Measurements from ENCODE around the gene ACVR1C.
"Not testable (repeated sequence)": the region's sequence is repeated elsewhere in the genome, so short reads cannot be mapped to it uniquely, and the experiment has no call there.

Gene ACVR1C

DNA sequence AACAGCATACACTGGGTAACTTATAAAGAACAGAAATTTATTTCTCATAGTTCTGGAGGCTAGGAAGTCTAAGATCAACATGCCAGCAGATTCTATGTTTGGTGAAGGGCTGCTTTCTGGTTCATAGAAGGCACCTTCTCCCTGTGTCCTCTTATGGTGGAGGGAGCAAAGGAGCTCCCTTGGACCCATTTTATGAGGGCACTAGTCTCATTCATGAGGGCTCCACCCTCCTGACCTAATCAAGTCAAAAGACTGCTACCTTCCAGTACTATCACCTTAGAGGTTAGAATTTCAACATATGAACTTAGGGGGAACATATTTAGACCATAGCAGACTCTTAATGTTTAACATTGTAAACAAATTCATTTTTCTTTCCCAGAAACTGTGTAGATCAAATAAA lies 54.5 kb downstream of the ACVR1C start:
- DNase-seq (ENCODE audit: low read depth): no peak

DNA sequence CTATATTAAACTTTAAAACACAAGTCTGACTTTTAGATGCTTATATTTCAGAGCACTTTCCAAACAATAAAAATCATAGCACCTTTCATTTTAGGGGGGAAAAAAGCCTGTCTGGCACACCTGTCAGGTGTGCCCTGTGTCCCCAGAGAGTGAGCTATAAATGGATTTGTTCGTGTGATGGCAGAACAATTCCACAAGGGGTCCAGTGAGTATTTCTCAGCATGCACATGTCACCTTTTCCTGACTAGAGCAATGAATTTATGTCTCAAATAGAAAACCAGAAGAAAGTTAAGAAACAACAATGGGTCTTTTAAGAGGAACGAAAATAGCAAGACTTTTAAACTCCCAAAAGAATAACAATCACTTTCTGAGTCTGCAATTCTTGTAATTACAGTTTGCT lies 55.9 kb downstream of the ACVR1C start:
- DNase-seq (ENCODE audit: low read depth): no peak

DNA sequence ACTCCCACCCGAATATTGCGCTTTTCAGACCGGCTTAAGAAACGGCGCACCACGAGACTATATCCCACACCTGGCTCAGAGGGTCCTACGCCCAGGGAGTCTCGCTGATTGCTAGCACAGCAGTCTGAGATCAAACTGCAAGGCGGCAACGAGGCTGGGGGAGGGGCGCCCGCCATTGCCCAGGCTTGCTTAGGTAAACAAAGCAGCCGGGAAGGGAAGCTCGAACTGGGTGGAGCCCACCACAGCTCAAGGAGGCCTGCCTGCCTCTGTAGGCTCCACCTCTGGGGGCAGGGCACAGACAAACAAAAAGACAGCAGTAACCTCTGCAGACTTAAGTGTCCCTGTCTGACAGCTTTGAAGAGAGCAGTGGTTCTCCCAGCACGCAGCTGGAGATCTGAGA lies 62.0 kb downstream of the ACVR1C start:
- not testable (repeated sequence) for DNase-seq (ENCODE audit: low read depth)

DNA sequence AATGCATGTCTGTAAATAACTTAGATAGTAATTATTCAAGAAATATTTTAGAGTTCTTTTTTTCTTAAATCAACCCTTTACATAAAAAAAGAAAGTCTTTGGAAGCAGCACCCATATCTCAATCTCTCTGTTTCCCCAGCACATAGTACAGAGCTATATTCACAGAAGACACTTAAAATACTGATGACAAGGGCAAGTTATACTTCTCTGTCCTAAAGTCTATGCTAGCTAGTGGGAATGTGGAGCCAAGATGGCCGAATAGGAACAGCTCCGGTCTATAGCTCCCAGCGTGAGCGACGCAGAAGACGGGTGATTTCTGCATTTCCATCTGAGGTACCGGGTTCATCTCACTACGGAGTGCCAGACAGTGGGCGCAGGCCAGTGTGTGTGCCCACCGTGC lies 62.6 kb downstream of the ACVR1C start:
- DNase-seq (ENCODE audit: low read depth): not testable (repeated sequence)

DNA sequence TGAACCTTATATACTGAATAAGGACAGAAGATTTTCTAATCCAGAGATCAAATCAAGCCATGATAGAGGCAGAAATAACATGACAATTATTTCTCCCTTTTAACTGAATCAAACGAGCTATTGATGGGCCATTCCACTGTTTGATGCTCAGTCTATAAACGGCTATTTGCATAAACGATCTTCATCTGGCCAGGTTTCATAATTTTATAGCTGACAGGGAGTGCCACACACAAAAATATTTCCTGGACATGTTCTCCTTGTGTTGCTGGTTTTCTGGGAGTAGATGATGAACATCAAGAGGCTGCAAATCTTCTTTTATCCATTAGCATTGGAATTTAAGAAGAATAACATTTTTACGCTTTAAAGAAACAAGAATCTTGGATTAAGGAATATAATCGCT lies 63.1 kb downstream of the ACVR1C start:
- DNase-seq (ENCODE audit: low read depth): no peak

DNA sequence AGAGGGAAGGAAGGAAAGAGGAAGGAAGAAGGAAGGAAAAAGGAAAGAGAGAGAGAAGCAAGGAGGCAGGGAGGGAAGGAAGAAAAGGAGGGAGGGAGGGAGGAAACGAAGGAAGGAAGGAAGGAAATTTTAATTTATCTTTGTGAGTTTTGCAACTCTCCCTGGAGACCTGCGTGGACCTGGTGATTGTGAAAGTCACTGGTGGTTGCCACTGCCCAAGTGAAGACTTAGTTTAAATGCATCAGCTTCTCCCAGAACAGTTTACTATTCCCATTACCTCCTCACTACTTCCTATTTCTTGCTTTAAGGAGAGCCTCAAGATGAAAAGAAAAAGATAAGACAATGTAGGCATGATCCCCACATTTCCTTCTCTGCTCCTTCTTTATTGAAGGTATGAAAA lies 68.8 kb downstream of the ACVR1C start:
- no peak for DNase-seq (ENCODE audit: low read depth)

DNA sequence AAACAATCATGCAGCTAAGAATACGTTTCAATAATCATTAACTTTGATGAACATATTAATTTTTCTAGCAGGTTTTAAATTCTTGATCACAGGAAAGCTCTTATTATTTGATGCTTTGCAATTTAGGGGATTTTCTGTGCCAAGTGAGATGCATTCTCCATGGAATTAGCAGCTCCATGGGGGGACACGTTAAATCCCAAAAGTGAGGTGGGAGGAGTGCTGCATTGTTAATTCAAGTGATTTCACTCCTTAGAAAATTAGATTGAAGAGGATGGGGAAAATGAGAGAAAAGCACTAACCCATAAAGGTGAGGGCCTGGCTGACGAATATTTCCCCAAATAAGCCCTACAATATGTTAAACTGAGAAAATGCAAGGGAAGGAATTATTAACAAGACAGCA lies 69.2 kb downstream of the ACVR1C start:
- no peak for DNase-seq (ENCODE audit: low read depth)

DNA sequence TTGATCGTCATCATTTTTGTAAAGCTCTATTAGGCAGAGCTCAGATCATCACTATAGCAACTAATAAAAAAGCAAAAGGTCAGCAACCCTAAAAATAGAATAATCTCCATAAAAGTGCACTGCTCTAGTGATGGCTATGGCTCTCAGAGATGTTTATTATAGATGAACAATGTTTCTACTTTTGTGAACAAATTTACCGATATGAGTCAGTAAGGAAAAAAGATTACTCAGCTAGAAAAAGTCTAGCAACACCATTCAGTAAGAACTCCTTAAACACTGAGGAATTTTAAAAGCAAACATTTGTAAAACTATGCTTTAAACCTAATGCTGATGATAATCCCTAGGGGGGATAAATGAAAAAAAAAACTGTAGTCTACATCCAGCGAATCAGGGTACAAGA lies 69.6 kb downstream of the ACVR1C start:
- DNase-seq (ENCODE audit: low read depth): no peak

DNA sequence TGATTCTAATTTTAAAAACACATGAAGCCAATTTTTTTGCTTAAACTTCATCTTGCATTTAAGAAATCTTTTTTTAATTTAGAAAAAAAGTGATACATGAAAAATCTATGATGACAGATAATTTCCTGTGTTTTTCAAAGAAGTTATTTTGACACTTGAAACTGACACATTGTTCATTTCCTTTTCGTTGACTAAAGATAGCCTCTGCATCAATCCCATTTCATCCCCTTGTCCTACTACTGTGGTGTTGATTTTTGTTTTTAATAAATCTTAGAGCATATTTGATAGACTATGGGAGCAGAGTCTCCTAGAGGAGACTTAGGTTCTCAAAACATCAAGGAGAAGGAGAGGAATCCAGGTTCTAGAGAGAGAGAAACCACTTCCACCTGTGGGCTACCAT lies 70.9 kb downstream of the ACVR1C start:
- no peak for DNase-seq (ENCODE audit: low read depth)

DNA sequence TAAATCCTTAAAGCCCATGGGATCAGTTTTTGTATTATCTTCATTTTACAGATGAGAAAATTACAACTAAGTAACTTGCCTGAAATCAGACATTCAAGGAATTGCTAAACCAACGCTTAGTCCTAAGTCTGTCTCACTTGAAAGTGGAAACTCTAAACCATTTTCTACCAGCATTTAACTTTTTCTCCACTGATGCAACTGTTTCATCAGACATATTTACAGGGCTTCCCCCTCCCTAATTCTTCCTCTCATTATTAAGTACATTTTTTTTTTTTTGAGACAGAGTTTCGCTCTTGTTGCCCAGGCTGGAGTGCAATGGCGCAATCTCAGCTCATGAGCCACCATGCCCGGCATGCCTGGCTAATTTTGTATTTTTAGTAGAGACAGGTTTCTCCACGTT lies 88.6 kb downstream of the ACVR1C start:
- DNase-seq (ENCODE audit: low read depth): no peak

DNA sequence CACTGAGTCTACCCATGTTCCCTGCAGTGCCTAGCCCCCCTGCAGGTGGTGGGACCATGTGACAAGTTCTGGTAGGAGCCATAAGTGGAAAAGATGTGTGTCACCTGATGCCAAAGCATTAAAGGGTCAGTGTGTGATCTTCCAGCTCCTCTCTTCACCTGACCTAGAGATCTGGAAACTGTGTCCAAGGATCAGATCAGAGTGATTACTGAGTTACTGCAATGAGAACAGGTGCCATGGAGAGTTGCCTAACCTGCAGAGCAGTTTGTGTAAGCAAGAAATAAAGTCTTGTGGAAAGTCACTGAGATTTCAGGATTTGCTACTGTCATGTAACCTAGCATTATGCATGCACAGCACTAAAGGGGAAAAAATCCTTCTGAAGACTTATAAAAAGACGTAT lies 90.6 kb downstream of the ACVR1C start:
- DNase-seq (ENCODE audit: low read depth): no peak

DNA sequence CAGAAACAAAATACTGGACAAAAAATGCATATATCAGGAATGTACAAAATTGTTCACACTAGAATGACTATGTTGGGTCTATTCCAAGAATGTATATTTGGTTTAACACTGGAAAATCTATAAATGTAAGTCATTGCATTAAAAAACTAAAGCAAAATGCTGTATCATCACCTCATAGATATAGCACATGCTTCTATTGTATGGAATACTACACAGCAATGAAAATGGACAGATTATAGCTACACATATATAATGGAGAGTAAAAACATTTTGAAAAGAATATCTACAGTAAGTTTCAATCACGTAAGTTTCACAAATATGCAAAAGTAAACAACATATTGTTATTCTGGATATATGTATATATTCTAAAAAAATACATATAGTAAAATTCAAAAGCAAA lies 91.8 kb downstream of the ACVR1C start:
- DNase-seq (ENCODE audit: low read depth): no peak

DNA sequence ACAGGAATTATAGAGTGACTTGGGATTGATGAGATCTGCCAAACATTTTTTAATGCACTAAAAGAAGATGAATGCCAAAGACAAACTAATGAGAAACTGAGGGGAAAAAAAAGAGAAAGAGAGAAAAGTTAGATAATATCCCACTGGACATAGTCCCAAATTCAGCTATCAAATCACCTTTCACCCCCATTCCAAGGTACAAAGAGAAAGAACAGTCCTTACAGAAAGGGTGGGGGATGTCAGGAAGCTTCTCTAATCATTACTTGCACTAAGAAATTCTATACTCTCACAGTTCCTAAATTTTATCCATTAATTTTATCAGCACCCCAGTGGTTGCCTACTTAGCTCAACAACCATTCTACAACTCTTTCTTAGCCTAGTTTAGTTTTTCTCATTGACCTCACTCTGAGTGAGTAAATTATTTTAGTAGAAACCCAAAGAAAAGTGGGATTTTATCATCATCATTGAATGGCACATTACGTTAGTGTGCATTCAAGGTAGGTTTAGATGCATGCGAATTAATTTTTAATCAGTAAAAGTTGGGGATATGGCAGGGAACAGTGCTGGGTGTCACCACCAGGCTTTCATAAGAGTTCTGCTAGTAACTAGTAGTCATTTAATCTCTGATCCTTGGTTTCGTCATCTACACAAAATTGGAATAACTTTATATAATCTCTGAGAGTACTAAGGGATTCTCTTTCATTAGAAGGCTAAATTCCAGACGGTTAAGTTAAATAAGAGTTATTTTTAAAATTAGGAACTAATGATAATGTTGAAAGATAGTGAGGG lies 99.5 kb downstream of the ACVR1C start:
- DNase-seq (ENCODE audit: low read depth): no peak

DNA sequence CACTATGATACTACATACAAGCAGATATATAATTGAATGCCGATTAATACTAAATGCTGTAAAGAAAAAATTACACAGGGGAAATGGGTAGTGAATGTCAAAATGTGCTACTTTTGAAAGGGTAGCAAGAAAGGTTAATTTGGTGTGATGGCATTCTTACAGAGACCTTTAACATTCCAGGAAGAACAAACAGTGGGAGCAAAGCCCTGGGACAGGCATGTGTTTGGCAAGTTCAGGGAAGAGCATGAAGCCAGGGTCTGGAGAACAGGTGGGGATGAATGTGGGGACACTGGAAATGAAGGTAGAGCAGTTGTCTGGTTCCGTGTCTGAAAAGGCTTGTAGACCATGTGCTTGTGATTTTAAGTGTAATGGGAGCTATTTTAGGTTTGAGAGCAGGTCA lies 102.6 kb downstream of the ACVR1C start:
- no peak for DNase-seq (ENCODE audit: low read depth)

DNA sequence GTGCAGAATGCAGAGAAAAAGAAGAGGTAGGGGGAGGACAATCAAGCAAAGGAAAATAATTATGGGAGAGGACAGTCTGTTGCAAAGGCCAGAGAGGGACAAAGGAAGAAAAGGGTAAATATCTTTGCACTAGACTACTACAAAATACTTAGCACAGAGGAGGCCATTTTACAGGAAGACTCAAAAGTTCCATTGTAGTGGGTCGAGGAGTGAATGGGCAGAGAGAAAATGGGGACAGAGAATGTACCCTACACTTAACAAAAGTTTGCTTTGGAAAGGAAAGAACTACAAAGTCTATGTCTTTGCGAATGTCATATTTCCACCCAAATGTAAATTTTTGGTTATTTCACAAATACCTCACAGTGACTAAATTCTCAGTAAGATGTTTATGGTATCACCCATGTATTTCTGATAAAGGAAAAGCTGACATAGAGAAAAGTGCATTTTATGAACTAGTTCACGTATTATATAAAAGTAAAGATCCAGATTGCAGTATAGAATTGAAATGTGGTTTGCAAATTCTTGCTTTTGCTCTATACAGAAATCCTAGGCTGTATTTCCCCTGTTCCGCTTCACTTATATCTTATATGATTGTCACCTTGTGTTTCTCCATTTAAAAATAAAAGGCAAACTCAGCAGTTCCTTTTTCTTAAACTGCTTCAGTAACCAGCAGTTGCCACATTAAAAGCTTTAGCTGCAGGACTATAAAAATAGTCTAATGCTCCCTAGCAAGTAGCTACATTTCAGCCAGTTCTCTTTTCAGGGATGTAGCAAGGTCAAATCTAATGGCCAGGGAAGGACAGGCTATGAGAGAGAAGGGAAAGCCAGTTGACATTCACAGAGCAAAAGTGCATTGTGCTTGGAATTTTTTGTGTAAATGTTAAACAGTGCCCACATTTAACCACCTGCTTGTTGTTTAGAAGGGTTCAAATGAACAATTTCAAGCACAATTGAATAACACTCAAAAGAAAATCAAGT lies 105.1 kb downstream of the ACVR1C start:
- no peak for DNase-seq (ENCODE audit: low read depth)

DNA sequence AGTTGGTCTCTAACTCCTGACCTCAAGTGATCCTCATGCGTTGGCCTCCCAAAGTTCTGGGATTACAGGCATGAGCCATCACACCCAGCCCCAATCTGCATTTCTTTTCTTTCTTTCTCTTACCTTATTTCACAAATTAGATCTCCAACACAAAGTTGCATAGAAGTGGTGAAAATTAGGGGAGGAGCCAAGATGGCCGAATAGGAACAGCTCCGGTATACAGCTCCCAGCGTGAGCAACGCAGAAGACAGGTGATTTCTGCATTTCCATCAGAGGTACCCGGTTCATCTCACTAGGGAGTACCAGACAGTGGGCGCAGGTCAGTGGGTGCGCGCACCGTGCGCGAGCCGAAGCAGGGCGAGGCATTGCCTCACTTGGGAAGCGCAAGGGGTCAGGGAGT lies 113.7 kb downstream of the ACVR1C start:
- not testable (repeated sequence) for DNase-seq (ENCODE audit: low read depth)

DNA sequence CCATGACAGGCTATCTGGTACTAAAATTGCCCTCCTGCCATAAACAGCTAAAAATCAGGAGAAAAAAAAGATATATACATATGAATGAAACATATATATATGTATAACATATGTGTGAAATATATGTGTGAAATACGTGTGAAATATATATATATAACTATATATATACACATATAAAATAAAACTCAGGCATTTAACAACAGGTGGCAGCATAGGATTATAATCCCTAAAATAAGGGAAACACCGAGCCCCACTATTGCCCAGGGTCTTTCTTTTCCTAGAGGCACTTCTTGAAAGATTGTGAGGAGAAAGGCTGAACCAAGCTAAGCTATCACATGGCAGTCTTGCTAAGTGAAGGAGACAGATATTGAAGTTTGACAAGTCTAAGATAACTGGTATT lies 118.9 kb downstream of the ACVR1C start:
- DNase-seq (ENCODE audit: low read depth): no peak

DNA sequence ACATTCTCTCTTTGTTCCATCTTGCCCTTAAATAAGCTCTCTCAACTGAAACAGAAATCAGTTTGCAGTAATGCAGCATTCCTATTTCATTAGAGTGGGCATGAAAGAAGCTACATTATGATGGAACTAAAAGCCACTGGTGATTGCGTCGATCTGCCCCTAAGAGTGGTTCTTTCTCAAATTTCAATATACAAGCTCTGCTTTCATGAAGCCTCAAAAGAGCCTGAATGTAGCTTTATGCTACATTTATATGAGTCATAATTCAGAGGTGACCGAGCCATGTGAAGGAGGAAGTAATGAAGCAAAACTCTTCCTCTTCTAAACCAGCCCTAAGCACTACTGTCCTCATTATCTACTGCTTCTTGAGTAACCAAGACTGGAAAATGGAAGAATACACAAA lies 120.0 kb downstream of the ACVR1C start:
- DNase-seq (ENCODE audit: low read depth): no peak

DNA sequence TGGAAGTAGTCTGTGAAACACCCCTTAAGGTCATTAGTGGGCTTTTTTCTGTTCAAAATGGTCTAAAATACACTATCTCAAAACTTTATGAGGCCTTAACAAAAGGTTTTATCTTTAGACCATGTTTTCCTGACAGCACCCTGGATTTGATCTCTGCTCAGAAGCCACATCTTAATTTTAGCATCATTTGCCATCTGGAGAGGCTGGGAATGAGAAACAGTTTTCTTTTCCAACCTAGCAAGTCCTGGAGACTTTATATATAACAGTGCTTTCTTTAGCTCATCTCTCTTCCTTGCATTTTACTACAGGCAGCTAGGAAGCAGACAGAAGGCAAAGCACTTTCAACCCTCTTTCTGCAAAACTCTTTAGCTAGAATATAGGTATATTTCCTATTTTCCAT lies 122.1 kb downstream of the ACVR1C start:
- DNase-seq (ENCODE audit: low read depth): no peak

DNA sequence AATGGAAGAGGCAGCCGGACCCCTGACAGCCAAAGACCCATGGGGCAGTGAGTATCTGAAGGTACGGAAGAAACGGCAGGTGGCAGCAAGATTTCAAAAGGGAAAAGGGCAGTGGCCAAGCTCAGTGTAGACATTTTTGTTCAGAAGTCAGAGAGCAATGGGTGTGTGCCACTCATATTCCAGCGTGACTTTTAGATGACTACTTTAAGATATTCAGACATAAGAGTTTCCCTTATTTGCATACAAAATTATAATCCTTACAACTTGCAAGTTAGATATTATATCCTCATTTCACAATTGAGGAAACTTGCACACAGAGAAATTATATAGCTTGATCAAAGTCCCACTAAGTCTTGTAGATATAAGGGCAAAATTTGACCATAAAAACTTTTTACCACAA lies 124.0 kb downstream of the ACVR1C start:
- DNase-seq (ENCODE audit: low read depth): no peak

DNA sequence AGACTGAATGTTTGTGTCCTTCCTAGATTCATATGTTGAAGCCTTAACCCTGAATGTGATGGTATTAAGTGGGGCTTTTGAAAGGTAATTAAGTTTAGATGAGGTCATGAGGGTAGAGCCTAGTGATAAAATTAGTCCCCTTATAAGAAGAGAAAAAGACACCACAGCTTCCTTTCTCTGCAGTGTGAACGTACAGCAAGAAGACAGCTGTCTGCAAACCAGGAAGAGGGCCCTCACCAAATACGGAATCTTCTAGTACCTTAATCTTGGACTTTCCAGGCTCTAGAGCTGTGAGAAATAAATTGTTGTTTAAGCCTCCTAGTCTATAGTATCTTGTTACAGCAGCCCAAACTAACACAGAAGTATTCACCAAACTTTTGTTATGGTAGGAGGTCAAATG lies 127.6 kb downstream of the ACVR1C start:
- no peak for DNase-seq (ENCODE audit: low read depth)

DNA sequence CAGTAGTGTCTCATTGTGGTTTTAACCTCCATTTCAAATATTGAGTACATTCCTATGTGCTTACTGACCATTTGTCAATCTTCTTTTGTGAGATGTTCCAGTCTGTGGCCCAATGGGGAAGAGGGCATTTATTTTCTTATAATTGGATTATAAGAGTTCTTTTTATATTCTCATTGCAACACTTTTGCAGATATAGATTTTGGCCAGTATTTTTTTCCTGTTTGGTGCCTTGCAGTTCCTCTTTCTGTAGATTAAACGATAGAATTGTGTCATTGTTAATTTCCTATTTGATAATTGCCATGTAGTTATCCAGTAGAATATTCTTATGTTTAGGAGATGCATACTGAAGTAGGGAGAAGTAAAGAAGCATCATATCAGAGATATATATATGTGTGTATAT lies 128.3 kb downstream of the ACVR1C start:
- DNase-seq (ENCODE audit: low read depth): no peak

DNA sequence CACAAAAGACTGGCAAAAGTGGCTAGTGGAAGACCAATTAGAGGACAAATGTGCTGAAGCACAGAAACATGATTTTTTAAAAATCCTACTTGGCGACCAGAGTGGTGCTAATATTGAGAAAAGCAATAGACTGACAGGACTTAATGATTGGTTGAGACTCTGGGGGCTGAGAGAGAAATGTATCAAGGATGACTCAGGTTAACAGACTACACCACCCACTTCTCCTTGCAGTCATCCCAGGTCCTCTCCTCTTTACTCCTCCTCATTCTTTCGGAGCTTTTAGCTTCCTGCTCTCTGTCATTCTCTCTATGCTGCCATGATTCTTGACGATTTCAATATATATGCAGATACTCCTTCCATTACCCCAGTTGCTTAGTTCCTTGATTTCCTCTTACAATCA lies 130.2 kb downstream of the ACVR1C start:
- no peak for DNase-seq (ENCODE audit: low read depth)

Measured in HS-27A (cell line).